HG03521 (cell line): ENCODE measurements around the gene SERINC2.
"Not testable (repeated sequence)": the region's sequence is repeated elsewhere in the genome, so short reads cannot be mapped to it uniquely, and the experiment has no call there.

Experiments used
- ATAC-seq: cut with Tn5 transposase; IDR thresholded peaks from one replicate; pipeline ENCODE4 v1.9.1; 2021; ENCODE audit warnings: mild to moderate bottlenecking, moderate library complexity; ENCODE audit not compliant: unreplicated experiment

Gene SERINC2

DNA sequence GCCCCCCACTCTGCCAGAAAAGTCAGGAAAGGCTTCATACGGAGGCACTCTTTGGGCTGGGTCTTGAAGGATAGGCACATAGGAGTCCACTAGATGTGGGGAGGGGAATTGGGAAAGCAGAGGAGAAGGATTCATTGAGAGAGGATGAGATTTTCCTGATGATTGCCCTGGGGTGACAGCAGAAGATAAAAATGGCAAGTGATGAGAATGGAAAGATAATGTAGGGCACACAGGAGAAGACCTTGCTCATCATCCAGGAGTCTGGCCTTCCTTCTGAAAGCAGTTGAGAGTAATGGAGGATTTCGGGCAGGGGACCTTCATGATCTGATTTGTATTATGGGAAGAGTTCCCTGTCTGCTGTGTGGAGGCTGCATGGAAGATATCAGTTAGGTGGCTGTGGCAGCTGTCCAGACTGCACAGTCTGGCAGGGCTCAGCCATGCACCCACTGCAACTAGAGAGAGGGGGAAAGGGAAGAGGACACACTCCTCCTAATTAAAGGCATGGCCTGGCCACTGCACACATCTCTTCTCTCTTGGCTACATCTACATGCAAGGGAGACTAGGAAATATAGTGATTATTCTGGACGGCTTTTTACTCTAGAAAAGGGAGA is 30.5 kb upstream of the SERINC2 start:
- ATAC-seq, result no peak

DNA sequence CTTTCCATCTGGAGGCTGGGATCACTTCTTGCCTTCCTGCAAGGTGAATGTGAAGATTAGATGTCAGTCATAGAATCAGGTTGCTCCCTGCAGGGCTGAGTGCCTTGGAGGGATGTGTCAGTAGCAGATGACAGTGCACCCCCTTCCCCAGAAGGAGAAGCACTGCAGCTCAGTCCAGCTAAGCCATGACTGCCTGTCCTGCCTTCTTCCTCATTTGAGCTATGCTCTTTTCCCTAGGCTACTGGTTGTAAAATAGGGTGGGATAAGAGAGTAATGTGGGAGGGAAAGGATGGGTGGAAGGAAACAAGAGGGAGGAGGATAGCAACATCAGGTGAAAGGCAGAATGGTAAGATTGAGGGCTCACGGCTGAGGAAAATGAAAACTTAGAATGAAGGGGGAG is 29.0 kb upstream of the SERINC2 start:
- ATAC-seq, result no peak

- ATAC-seq, result not testable (repeated sequence)
These were observed 26.3 kb upstream of the SERINC2 start for GRCh38 chr1:31386576-31387243.

DNA sequence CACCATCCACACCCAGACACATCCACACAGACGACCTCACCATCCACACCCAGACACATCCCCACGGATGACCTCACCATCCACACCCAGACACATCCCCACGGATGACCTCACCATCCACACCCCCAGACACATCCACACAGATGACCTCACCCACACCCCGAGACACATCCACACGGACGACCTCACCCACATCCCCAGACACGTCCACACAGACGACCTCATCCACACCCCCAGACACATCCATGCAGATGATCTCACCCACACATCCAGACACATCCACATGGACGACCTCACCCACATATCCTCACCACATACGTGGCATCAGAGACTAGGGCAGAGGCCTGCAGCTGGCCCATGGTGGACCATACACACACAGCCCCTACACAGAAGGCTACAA is 25.4 kb upstream of the SERINC2 start:
- no peak for ATAC-seq

GRCh38 chr1:31389616-31390015 is 23.4 kb upstream of the SERINC2 start:
- ATAC-seq, result no peak

DNA sequence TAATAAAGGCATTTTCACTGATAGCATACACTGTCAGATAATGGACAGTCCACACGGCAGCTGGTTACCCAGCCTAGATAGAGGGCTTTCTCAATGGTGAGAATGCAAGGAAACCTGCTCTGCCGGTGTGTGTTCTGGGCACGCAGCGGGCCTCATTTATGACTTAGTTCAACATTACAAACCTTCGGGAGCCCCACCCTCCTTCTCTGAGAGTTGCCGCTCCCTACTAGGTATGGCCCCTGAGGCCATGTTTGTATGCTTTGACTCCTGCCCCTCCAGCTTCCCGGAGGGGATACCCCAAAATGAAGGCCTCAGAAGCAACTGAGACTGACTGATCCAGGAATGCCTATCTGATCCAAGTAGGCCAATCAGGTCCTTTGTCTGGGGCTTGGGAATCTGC is 22.9 kb upstream of the SERINC2 start:
- no peak for ATAC-seq

- no peak for ATAC-seq
These were observed 19.6 kb upstream of the SERINC2 start for GRCh38 chr1:31393463-31393862.

GRCh38 chr1:31394584-31395193 is 18.3 kb upstream of the SERINC2 start:
- no peak for ATAC-seq

GRCh38 chr1:31396633-31397351 is 16.2 kb upstream of the SERINC2 start:
- ATAC-seq, result no peak

- ATAC-seq, result no peak
These were observed 15.5 kb upstream of the SERINC2 start for GRCh38 chr1:31397360-31398095.

DNA sequence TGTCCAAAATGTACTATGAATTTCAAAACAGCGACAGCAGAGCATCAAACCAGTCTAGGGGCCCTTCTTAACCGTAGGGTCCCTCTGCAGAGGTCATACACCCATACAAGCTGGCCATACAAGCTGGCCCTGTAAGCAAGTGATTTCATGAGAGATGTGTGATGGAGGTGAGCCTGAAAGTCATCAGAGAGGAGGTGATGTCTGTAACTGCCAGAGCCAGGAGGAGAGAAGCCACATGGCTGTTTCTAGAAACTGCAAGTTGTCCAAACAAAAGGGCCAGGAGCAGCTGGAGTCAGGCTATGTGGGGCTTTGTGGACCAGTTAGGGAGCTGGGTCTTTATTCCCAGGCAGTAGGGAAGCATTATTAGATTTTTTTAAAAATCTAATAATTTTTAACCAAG is 14.8 kb upstream of the SERINC2 start:
- no peak for ATAC-seq

DNA sequence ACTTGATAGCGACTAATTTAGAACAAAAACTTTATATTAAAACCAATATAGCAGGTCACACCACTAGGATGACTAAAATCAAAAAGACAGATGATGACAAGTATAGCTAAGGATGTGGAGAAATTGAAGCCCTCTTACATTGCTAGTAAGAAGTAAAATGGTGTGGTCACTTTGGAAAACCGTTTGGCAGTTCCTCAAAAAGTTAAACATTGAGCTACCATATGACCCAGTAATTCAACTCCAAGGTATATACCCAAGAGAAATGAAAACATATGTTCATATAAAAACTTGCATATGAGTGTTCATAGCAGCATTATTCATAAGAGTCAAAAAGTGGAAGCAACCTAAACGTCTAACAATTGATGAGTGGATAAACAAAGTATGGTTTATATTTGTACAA is 13.0 kb upstream of the SERINC2 start:
- no peak for ATAC-seq

DNA sequence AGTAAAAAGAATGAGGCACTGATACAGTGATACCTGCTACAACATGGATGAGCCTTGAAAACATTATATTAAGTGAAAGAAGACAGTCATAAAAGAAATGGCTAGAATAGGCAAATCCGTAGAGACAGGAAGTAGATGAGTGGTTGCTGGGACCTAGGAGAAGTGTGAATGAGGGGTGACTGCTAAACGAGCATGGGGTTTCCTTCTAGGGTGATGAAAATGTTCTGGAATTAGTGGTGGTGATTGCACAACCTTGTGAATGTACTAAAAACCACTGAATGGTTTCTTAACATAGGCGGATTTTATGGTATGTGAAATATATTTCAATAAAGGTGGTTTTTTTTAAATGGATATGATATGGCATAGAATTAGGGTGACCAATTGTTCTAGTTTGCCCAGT is 12.6 kb upstream of the SERINC2 start:
- ATAC-seq, result no peak

GRCh38 chr1:31401241-31401640 is 11.8 kb upstream of the SERINC2 start:
- ATAC-seq, result no peak

GRCh38 chr1:31405578-31406245 is 7.3 kb upstream of the SERINC2 start:
- ATAC-seq, result no peak

DNA sequence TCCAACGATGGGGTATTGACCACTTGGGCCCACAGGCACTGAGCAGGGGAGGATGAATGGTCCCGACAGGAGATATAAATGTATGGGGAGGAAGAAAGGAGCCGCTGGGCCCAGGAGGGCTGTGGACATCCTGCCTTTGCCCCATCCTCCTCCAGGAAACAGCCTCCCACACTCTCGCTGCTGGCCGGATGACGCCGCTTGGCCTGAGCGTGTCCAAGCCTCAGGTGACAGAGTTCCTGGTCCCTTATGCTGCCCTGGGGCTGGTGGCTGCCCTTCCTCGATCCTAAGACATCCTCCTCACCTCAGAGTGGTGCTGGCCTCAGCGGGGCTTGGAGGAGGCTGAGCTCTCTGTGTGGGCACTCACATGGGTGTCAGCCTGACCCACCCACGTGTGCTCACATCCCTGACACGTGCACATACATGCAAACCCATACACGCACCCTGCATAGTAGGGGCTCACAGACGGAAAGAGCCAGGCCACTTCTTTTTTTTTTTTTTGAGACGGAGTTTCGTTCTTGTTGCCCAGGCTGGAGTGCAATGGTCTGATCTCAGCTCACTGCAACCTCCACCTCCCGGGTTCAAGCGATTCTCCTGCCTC is 5.9 kb upstream of the SERINC2 start:
- ATAC-seq, result no peak

DNA sequence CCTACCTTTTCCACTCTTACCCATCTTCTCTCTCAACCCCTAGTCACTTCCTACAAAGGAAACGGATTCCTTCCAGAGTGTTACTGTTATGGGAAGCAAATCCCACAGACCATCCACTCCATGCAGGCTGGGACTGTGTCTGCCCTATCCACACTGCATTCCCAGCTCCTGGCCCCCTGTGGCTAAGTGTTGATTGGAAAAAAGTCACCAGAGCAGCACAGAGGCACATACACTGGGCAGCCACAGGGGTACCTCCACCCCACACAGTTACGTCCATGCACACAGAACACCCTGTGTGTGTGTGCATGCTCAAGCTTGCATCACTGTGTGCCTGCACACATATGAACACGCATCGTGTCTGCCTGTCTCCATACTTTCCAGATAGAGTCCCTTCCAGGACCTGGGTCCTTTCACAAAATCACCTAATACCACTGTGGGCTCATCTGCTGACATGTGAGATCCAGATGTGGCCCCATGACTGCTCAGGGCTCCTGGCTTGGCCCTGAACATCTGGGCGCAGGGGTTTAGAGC is 4.2 kb upstream of the SERINC2 start:
- no peak for ATAC-seq

DNA sequence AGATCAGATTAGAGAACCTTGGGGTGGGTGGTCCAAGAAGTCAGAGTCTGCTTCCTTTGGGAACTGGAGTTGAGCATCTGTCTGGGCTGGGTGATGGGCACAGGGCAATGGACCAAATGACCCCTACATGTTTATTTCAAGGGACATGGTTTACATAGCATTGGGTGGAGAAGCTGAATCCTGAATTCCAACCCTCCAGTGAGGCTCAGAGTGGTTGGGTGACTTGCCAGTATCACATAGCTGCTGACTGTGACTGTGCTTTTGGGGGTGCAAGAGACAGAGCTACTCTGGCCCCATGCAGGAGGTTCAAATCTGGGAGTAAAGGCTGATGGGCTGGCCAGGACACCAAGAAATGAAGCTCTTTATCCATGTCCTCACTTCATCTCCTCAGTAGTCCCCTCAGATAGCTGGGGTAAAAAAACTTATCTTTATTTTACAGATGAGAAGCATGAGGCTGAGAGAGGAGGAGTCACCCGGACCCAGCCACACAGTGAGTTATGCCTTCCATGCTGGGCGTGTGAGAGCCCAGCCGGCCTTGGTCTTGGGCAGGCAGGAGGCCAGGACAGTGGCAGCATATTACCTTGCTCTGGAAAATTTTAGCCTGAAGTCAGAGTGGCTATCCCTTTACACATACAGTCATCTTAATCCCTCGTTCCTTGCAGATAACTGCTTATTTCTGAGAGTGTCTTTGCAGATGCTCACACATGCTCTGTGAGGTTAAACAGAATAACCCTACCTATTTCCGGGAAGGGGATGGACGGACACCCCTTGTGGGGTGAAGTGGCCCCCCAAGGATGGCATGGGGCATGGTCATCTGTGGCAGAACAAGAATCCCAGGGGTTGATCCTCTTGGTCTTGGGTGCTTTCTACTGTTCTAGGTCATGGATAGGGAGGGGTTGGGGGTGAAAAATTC is 2.8 kb upstream of the SERINC2 start:
- ATAC-seq, result no peak

GRCh38 chr1:31410871-31411270 is 2.1 kb upstream of the SERINC2 start:
- ATAC-seq, result no peak
